ENCODE data around the gene GALNT9.

The GALNT9 gene

DNA sequence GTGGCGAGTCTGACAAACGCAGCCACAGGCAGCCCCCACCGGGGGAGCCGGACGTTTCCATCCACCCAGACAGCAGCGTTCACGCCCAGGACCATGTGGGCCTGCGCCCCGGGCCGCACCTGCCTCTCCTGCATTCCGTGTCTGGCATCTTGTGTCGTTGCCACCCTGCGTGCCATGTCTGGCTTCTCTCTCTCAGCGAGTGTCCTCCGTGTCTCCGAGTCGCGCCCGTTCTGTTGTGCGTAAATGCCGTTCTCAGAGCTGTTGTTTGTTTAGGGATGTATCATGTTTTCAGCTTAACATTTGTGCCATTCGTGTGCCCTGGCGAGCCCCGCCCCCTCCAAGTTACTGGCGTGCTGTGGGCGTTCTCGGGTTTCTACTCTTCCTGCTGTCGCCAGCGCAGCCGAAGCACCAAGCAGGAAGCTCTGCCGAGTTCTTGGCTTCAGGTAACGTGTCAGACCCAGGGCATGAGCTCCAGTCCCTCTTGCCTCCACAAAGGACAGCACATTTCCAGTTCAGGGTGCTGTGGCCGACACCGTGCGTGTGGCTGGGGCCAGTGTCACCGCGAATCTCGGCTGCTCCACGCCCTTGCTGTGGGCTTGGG, 150.5 kb downstream of the GALNT9 start:
- H3K4me3 ChIP-seq (ENCODE audit: control insufficient read depth, low read depth, low read length), result no peak overlapping the region
- DNase-seq (ENCODE audit: low read depth), result no peak
- TF ChIP-seq, protein P1, sequence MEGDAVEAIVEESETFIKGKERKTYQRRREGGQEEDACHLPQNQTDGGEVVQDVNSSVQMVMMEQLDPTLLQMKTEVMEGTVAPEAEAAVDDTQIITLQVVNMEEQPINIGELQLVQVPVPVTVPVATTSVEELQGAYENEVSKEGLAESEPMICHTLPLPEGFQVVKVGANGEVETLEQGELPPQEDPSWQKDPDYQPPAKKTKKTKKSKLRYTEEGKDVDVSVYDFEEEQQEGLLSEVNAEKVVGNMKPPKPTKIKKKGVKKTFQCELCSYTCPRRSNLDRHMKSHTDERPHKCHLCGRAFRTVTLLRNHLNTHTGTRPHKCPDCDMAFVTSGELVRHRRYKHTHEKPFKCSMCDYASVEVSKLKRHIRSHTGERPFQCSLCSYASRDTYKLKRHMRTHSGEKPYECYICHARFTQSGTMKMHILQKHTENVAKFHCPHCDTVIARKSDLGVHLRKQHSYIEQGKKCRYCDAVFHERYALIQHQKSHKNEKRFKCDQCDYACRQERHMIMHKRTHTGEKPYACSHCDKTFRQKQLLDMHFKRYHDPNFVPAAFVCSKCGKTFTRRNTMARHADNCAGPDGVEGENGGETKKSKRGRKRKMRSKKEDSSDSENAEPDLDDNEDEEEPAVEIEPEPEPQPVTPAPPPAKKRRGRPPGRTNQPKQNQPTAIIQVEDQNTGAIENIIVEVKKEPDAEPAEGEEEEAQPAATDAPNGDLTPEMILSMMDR (conservative IDR thresholded peaks at IDR 0.05; ENCODE audit: control insufficient read depth, insufficient read depth, low read depth, low read length), result no peak

- no peak for DNase-seq (ENCODE audit: low read depth)
- TF ChIP-seq, protein P1 (conservative IDR thresholded peaks at IDR 0.05; ENCODE audit: control insufficient read depth, insufficient read depth, low read depth, low read length), result no peak
- no peak overlapping the region for H3K4me3 ChIP-seq (ENCODE audit: control insufficient read depth, low read depth, low read length)
These were observed 151.1 kb downstream of the GALNT9 start for GRCh38 chr12:132178316-132178715.

DNA sequence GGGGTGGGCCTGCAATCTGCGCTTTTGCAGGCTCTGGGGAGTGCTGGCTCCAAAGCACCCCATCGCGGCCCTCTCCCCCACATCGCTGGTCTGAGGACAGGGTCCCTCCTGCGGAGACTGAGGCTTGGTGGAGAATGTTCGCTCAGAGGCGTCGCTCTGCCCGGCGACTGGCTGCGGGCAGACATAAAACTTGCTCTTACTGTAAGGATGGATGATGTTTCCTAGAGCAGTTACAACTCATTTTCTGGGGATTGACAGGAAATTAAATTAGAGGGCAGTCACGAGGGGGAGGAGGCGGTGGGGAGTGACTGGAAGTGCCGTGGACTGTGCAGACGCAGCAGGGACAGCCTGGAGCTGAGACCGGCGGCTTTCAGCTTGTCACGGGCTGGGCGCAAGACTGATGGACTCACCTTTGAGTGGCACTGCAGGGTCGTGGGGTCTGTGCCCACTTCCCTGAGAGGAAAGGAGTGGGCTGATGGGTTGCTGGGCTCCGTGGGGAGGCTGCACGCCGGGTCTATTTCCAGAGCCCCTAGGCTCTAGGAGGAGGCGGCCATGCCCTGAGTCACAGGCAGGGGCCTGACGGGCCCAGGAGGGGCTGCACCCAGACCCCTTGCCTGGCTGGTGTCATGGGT, 152.4 kb downstream of the GALNT9 start:
- TF ChIP-seq, protein P1 (conservative IDR thresholded peaks at IDR 0.05; ENCODE audit: control insufficient read depth, insufficient read depth, low read depth, low read length), result no peak
- no peak overlapping the region for H3K4me3 ChIP-seq (ENCODE audit: control insufficient read depth, low read depth, low read length)
- DNase-seq (ENCODE audit: low read depth), result no peak

DNA sequence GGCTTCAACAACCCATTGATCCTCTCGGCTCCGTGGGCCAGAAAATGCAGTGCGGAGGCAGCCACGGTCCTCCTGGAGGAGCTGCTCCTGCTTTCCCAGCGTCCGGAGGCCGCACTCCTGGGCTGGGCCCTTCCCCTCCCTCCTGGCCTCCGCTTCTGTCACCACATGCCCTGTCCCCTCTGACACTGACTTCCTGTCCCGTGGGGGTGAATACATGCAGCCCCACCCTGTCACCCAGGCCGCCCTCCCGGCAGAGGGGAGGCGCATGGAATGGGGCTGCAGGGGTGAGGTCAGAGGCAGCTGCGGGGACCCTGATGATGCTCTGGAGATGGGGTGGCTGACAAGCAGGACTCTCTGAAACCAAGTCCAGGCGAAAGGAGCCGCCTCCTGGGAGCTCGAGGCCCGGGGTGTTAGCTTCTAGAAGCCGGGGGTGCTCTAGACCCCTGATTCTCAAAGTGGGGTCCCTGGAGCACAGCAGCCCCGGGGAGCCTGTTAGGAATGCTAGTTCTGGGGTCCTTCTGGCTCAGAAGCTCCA, 152.9 kb downstream of the GALNT9 start:
- DNase-seq (ENCODE audit: low read depth), result no peak
- H3K4me3 ChIP-seq (ENCODE audit: control insufficient read depth, low read depth, low read length), result no peak overlapping the region
- TF ChIP-seq, protein P1 (conservative IDR thresholded peaks at IDR 0.05; ENCODE audit: control insufficient read depth, insufficient read depth, low read depth, low read length), result no peak

- no peak for DNase-seq (ENCODE audit: low read depth)
- TF ChIP-seq, protein P1 (conservative IDR thresholded peaks at IDR 0.05; ENCODE audit: control insufficient read depth, insufficient read depth, low read depth, low read length), result no peak
- no peak overlapping the region for H3K4me3 ChIP-seq (ENCODE audit: control insufficient read depth, low read depth, low read length)
These were observed 153.6 kb downstream of the GALNT9 start for GRCh38 chr12:132175496-132176384.

GRCh38 chr12:132174839-132175490, 154.4 kb downstream of the GALNT9 start:
- no peak overlapping the region for H3K4me3 ChIP-seq (ENCODE audit: control insufficient read depth, low read depth, low read length)
- TF ChIP-seq, protein P1 (conservative IDR thresholded peaks at IDR 0.05; ENCODE audit: control insufficient read depth, insufficient read depth, low read depth, low read length), result no peak
- no peak for DNase-seq (ENCODE audit: low read depth)

All from fibroblast of mammary gland (primary cell).